OCI-LY1 (cell line): Measurements from ENCODE around the gene CHST11.

Source experiments
- CTCF ChIP-seq: fragments of 200-600 bp; sonication (generic), shearing (Covaris generic); IDR thresholded peaks from 2 replicates; pipeline ENCODE4 v1.5.1; 2017; ENCODE audit warnings: mild to moderate bottlenecking, antibody characterized with exemption, low read length, moderate library complexity, mixed read lengths
- EZH2 ChIP-seq: fragments of 200-600 bp; sonication (generic), shearing (Covaris generic); IDR thresholded peaks from 2 replicates; pipeline ENCODE4 v1.8.0; 2017; ENCODE audit warnings: borderline replicate concordance, mixed run types, mild to moderate bottlenecking, antibody characterized with exemption, low read length, moderate library complexity, mixed read lengths

GRCh38 chr12:104693493-104693892 is 236.7 kb downstream of the CHST11 start:
- TF ChIP-seq CTCF = no peak
- no peak for TF ChIP-seq EZH2
